Amniotic stem cell (primary cell): ENCODE measurements around the gene TXNL1.

Experiments
- DNase-seq: peaks from one replicate; lab custom pipeline; 2025; lab: John Stamatoyannopoulos, UW

The TXNL1 gene

DNA sequence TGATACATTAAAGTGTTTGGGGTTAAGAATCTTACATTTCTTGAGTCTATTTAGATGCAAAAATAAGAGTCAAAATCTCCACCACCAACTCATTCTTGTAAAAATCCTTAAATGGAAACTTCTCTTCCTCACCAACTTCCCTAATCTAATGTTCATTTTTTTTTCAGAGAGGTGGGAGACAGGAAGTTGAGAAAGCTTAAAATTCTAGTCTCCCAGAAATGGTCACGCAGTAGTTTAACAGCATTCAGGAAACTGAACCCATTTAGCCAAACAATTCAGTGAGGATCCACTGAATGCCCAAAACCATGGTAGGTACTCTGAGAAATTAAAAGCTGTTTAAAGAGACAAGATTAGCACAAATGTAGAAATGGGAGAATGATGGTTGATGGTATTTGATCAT, 69.0 kb downstream of the TXNL1 start:
- no peak for DNase-seq

DNA sequence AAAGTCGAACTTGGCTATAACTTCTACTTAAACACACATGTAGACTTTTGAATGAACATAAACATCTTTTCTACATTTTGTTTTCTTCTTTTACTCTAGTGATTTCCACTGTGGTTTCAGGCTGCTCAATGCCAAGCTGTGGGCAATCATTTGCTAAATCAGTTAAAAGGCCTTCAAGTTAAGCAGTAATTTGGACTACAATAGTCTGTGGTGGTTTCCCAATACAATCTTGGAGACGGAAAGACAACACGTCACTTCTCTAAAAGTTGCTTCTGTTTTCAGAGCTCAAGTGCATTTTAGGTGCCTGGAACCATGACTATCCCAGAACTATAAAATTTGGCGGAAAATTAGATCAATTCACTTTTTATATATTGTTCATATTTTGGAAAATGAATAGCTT, 69.4 kb downstream of the TXNL1 start:
- no peak for DNase-seq

DNA sequence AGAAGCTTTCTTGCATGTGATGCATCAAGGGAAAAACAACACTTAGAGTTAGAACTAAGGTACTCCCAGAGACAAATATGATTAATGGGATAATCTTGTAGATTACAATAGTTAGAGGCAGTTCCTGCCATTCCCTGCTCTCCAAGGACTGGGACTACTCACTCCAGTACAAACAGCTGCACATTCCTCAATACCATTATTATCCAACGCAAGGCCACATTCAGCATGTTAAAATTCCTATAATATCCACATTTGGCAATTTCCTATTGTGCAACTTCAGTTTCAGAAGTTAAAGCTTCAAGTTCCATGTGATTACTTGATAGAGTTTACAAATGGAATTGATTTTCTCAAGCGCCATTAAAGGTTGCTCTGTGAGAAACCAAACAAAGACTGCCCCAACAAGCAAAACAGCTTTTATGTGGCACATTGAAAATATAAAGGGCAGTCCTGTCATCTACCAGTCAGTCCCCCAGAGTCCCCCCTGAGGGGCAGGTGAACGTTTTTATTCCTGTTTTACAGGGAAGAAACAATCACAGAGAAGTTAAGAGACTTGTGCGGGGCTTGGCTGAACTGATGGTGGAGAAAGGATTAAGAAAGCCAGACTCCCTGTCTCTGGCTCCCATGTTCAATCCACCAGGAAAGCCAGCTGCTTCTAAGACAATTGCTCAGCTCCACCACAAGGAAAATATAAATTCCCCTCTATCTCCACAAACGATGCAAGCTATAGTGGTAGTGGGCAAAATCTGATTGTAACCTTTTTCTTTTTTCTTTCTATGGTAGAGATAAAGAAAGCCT, 72.6 kb downstream of the TXNL1 start:
- no peak for DNase-seq

DNA sequence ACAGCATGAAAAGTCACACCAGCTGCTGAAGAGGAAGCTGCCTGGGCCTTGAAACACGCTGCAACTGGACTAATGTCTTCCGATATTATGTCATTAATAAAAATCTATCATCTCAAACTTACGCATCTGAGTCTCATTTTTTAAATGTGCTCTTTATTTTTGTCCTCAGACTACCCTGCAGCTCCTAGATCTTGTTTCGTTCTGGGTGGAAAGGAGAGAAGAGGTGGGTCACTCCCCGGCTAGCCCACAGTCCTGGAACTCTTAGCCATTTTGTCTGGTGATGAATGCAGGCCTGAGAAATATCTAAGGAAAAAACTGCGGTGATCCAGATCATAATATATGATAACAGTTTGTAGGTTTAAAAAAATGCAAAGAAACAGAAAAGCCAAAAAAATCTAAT, 73.3 kb downstream of the TXNL1 start:
- DNase-seq = no peak

DNA sequence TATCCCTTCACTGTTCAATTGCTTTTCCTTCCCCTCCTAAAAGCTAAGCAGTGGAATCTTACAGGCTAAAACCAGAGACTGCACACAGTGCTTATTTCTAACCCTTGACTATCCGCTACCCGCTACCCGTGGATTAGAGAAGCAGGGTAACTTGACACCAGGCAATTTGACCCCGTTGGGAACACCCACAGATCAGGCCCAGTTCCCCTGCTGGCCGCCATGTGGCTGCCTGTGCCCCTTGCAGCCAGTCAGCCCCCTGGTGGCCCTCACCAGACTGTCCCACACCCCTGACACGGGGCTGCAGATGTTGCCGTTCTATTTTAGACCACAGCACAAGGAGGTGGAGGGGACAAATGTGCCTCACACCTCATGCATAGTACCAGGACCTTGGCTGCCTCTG, 74.8 kb downstream of the TXNL1 start:
- DNase-seq = no peak

DNA sequence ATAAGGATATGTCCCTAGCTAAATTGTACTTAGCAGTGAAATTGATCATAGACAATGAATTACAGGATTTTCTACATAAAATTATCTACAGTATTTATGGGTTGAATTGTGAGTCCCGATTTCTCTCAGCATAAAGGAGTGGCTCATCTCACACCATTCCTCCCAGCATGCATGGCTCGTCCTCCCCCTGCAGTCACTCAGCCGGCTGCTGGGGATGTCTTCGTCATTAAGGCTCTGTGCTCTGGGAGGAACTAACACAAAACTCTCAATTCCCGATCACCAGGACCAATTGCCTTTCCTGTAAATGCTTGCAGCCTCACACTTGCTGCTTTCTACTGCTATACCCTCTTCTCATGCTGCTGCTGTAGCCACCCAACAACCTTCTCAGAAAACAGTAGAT, 75.9 kb downstream of the TXNL1 start:
- no peak for DNase-seq

DNA sequence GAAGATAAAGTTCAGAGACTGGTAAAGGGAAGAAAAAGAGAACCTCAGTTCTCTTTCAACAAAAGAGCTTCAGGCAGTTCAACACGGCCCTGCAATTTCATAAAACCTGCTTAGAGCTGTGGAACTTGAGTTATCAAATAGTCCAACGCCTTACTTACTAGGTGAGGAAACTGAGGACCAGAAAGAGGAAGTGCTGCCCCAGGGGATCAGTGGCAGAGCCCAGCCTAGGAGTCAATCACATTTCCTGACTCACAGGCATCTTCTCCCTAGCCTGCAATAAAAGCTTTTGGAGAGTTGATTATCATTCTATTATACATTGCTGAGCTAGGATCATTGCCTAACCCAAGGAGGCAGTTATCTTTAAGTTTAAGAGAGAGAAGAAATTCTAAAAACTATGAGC, 77.4 kb downstream of the TXNL1 start:
- DNase-seq = no peak

DNA sequence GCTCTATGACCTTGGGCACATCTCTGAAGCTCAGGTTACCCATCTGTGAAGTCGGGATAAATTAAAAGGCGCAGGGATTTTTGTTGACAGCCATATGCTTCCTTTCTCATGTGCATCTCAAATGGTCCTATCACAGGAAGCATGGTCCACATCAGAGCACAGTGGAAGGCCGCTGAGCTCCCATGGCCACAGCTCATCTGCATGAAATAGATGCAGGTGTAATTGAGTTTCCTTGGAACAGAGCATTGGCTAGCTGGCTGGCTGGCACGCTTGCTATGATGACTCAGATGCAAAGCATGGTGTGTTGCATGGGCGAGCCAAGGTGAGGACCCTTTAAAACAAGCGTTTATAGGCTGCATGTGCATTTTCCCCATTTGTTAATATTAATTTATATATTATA, 79.3 kb downstream of the TXNL1 start:
- no peak for DNase-seq

DNA sequence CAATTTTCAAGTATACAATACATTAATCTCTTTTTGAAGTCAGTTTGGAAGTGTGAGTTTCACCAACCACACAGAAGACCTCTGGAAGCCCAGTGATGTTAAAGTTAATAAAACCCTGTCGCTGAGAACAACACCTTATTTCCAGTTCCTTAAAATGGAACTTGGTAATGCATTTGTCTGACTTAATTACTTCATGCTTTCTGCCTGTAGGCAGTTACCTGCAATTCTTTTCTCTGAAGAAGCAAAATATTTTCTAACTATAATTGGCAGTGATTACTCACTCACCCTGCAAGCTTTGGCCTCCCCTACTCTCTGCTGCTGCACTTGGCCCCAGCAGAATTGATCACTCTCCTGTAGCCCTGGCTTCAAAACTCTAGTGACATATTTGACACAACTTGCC, 81.5 kb downstream of the TXNL1 start:
- no peak for DNase-seq

DNA sequence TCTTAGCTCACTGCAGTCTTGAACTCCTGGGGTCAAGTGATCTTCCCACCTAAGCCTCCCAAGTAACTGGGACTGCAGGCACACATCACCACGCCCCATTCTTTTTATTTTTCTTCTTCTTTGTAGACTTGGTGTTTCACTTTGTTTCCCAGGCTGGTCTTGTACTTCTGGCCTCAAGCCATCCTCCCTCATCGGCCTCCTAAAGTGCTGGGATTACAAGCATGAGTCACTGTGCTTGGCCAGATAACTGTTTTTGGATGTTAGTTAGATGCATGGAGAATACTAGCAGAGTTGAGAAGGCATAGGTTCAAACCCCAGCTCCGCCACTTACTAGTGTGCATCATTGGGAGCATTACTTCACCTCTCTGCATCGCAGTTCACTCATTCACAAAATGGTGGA, 88.3 kb downstream of the TXNL1 start:
- DNase-seq = no peak
